GM19328 (cell line): ENCODE results near the gene ASPDH.
"Not testable (repeated sequence)": the region's sequence is repeated elsewhere in the genome, so short reads cannot be mapped to it uniquely, and the experiment has no call there.

Experiments
- ATAC-seq: cut with Tn5 transposase; IDR thresholded peaks from one replicate; pipeline ENCODE4 v1.9.1; 2021; ENCODE audit warnings: mild to moderate bottlenecking, moderate library complexity; ENCODE audit not compliant: unreplicated experiment

The ASPDH gene

DNA sequence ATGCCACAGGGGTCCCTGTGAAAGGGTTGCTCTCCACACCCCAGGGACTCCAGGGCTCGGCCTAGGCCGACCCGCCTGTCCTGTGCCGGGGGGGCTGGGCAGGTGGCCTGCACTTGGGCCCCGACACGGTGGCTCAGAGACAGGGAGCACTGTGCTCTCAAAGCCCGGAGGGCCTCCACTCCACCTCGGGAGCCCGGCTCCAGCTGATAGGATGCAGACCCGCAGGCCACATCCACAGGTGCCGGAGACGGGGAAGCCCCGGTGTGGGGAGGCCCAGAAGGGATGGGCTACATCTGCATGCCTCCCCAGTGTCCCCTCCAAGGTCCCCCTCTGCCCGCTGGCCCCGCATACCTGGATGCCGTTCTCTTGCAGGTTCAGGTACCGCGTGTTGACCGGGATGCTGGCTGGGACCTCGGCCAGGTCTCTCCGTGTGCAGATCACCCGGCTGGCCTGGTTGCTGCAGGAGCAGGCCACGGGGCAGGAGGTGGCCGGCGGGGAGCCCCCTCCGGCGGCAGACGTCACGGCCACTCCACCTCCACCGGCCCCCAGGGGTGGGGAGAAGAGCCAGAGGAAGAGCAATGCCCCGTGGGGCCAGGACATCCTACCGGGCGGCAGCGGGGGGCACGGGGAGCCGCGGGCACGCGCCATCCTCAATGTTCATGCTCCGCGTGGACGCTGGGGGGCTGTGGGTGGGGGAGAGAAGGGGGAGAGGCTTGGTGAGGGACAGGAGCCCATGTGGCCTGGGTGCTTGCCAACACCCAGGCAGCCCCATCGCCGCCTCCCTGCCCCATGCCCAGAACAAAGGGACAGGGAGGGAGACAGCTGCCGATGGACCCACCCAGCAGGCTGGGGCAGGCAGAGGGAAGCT, 34.7 kb upstream of the ASPDH start:
- ATAC-seq: no peak

DNA sequence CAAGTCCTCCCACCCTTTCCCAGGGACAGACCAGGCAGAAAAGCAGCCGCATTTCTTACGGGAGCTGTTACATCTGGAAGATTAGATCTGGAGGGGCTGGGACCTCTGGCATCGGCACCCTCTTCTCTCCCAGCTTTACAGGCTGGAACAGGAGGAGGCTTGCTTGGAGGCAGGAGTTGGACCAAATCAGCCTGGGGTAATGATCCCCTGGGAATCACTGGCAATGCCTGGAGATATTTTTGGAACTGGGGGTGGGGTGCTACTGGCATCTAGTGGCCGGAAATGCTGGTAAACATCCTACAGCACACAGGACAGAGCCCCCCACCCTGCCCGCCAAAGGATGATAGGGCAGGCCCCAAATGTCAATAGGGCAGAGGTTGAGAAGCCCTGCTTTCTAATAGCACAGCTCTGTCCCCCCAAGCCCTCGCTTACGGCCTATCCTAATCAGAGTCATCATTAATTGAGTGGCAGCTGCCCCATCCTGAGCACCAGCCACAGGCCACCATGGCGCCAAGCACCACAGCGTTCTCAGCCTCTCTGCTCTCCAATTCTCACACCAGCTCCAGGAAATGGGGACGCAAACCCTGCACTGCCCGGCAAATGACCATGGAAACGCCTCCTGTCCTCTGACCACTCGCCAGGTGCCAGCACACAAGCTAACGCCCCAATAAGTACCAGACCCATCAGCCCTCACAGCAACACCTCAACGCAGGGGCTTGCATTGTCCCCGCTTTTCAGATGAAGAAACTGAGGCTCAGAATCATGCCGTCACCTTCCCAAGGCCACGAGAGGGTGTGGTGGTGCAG, 33.9 kb upstream of the ASPDH start:
- ATAC-seq: no peak

DNA sequence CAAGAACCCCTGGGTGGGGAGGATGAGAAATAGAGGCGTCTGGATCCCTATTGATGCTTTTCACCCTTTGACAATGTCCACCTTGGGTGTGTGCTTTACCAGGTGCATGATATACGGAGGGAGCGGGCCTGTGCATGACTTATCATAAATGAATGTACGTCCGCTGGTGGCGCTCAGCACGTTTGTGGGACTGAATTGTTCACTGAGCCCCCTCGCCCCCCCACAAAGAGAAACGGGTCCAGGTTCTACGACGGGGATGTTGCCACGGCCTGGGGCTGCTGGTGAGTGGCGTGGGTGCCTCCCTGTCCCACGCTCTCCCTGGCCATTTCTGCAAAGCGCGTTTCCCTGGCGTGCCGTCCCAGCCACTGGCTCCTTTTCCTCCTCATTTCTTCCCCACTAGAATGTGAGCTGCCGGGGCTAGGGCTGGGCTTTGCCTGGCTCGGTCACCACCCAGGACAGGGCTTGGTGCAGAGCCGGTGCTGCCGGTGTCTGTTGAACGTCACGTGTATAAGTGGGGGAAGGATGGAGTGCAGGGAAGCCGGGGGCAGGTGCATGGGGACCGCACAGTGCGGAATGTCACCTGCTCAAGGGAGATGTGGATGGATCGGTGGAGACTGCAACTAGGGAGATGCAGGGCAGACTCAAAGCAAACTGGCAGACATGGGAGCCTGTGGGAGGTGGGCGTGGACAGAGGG, 33.0 kb upstream of the ASPDH start:
- ATAC-seq: no peak

DNA sequence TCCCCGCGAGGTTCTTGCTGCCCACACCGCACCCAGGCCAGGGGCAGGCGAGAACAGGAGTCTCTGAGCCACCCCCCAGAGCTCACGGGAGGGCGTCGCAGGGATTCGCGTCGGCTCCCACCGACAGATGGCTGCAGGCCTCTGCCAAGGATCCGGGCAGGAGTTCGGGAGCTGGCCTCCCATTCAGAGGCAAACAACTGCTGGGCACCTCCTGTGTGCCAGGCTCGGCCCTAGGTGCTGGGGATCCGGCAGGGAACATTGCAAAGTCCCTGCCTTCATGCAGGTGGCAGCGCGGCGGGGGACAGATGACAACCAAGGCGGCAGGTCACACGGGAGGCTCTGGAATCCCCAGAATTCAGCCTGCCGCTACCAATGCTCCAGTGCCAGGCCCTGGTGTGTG, 29.2 kb upstream of the ASPDH start:
- ATAC-seq: no peak

DNA sequence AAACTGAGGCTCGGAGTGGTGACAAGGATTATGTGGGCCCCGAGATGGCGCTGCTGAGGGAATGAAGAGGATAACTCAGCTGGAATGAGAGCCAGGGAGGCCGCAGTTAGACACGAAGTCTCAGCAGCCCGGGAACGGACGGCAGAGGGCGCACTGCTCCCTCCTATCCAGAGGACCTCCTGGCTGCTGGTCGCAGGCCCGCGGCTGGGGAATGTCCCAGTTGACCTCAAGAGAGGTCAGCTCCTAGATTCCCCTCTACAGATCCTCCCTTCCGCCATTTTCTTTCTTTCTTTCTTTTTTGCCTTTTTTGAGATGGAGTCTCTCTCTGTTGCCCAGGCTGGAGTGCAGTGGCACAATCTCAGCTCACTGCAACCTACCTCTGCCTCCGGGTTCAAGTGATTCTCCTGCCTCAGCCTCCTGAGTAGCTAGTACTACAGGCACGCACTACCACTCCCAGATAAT, 24.1 kb upstream of the ASPDH start:
- no peak for ATAC-seq

DNA sequence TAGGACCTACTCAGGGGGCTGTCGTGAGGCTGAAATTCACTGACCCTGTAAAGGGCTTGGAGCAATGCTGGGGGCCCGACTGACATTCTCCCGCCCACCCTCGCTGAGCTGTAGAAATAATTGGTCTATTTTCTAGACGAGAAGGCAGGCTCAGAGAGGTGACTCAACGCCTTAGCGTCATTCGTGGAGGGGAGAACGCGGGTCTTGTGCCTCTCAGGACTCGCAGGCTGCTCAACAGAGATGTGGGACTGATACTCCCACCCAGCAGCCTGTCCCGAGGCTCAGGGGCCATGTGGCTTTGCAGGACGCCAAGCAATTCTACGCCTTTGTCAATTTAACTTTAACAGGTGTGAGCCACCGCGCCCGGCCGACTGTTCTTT, 23.6 kb upstream of the ASPDH start:
- no peak for ATAC-seq

DNA sequence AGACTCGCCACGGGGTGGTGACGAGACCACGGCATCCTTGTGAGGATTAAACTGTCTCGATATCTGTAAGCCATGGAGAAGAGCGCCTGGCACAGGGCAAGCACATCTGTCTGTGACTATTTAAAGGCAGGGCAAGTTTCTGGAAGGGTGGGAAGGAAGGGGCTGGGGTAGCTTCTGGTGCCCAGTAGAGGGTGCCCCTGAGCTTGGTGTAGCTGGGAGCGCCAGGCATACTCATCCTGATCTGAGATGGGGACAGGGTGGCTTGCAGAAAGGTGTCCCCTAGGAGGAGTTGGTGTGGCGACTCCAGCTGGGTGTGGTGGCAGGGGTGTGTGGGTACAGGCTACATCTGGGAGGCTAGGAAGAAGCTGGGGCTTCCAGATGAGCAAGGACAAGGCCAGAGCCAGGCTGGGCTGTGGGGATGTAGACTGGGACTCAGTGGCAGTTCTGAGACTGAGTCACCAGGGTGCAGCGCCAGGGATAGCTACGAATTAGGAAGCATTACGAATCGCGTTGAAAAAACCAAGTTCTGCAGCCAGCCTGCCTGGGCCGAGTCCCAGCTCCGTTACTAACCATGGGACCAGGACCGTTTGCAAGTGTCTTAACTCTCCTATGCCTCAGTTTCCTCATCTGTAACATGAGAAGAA, 23.1 kb upstream of the ASPDH start:
- no peak for ATAC-seq

DNA sequence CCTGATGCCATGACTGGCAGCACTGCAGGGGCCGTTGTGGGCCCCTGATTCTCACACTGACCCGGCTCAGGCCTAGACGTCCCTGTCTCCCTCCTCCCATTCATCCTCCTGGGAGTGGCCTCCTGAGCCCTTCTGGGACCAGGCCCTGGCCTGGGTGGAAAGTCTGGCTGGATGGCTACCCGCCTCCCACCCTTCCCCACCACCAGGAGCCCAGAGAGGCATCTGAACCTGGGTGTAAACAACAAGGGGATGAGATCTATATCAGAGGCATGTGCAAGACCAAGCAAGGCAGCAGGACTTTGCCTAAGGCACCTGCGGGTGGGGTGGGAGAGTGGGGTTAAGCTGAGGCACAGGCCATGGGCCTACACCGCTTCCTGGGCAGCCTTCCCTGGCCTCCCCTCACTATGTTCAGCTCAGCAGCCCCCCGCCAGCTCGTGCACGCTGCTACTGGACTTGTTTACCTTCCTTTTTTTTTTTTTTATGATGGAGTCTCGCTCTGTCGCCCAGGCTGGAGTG, 22.0 kb upstream of the ASPDH start:
- ATAC-seq: no peak

DNA sequence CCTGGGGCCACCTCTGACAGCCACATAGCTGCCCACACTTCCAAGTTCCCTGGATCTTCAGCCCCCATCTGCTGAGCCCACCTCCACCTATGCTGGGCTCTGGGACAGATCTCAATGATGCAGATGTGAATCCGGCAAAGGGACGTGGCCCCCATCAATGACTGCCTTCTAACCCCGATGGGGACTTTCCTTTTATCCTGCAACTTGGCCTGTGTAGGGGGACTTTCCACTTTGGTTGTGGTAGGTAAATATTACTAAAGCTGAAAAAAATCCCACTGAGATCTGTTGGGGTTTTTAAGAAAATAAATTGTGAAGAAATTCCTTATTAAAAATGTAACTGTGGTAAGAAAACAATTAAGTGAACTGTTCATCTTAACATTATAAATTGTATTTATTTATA, 20.8 kb upstream of the ASPDH start:
- ATAC-seq: no peak

DNA sequence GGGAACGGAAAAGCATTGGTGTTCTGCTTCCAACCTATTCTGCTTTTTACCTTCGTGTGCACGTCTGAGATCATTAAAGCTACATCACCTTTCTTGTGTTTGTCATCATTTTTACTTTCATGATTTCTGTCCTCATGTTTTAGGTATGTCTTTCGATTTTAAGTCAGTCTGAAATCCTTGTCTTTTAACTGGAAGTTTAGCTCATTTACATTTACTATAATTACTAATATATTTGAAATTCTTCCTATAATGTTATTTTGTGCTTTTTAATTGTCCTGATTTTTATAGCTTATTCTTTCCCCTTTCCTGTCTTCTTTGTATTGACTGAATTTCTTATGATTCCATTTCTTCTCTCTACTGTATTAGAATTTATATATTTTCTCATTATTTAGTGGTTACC, 19.2 kb upstream of the ASPDH start:
- ATAC-seq: no peak

DNA sequence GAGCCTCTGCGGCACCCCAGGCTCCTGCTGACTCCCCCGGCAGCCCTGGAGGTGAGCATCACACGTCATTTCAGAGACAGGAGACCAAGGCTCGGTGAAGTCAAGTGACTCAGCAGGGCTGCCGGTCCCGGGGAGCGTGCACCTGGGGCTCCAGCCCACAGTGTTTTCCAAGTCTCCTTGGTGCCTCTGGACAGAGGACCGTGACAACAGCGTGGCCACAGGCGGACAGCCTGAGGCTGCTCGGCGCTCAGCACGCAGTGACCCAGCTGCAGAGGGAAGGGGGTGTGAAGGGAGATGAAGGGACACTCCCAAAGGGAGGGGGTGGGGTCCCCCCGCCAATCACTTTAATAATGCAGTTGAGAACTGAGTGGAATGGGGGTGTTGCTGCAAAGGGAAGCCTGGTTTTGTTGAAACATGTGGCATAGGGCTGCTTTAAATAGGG, 17.5 kb upstream of the ASPDH start:
- no peak for ATAC-seq

DNA sequence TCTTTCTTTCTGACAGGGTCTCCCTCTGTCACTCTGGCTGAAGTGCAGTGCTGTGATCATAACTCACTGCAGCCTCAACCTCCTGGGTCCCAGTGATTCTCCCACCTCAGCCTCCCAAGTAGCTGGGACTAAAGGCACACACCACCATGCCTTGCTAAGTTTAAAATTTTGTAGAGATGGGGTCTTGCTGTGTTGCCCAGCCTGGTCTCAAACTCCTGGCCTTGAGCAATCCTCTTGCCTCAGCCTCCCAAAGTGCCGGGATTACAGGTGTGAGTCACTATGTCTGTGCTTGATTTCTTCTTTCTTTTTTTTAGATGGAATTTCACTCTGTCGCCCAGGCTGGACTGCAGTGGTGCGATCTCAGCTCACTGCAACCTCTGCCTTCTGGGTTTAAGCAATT, 14.3 kb upstream of the ASPDH start:
- not testable (repeated sequence) for ATAC-seq

DNA sequence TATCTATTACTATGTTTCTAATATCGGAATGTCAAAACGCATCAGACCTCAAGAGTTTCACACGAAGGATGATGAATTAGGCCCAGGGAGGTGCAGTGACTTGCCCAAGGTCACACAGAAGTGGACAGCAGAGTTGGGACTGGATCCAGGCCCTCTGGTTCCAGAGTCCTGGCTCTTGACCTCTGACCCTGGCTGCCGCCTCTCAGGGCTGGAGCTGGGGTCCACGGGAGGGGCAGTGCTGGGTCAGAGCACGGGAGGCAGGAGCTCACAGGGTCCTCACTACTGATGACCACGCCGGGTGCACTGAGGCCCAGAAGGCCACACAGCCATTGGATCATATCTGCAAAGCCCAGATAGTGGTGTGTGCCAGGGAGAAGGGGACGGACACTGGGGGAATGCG, 9.2 kb upstream of the ASPDH start:
- ATAC-seq: no peak

DNA sequence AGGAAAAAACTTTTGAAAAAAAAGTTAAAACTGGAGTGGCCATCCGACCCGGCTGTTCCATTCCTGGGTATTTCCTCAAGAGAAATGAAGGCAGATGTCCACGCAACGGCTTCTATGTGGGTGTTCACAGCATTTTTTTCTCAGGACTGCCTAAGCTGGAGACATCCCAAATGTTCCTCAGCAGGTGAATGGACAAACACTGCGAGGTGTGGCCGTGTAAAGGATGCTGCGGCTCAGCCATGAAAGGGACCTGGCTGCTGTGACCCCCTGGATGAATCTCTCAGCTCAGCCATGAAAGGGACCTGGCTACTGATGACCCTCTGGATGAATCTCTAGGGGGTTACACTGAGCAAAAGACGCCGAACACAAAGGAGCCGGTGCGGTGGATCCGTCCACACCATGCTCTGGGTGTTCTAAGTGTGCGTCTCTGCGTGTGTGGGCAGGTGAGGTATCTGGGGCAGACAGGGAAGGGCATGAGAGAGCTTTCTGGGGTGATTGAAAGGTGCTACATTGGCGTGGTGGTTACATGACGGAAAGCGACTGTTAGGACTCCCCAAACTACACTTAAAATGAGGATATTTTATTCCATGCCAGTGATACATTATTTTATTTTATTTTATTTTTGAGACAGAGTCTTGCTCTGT, 7.2 kb upstream of the ASPDH start:
- ATAC-seq: no peak

DNA sequence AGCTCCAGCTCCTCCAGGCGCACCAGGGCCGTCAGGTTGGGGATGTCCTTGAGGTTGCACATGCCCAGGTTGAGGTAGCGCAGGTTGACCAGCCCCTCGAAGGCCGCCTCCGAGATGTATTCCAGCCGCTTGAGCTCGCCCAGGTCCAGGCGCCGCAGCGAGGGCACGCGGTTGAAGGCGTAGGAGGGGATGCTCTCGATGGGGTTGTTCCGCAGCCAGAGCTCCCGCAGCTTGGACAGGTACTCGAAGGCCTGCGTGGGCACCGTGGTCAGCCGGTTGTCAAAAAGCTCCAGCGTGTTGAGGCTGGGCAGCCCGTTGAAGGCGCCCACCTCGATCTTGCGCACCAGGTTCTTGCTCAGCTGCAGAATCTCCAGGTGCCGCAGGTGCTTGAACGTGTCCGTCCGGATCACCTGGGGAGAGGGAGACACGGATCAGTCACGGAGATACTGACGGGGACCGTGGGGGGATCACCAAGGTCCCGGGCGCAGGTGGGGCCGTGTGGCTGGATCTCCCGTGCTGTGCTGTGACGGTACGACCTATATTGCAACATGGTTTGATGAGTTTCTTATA, 5.4 kb upstream of the ASPDH start:
- no peak for ATAC-seq

DNA sequence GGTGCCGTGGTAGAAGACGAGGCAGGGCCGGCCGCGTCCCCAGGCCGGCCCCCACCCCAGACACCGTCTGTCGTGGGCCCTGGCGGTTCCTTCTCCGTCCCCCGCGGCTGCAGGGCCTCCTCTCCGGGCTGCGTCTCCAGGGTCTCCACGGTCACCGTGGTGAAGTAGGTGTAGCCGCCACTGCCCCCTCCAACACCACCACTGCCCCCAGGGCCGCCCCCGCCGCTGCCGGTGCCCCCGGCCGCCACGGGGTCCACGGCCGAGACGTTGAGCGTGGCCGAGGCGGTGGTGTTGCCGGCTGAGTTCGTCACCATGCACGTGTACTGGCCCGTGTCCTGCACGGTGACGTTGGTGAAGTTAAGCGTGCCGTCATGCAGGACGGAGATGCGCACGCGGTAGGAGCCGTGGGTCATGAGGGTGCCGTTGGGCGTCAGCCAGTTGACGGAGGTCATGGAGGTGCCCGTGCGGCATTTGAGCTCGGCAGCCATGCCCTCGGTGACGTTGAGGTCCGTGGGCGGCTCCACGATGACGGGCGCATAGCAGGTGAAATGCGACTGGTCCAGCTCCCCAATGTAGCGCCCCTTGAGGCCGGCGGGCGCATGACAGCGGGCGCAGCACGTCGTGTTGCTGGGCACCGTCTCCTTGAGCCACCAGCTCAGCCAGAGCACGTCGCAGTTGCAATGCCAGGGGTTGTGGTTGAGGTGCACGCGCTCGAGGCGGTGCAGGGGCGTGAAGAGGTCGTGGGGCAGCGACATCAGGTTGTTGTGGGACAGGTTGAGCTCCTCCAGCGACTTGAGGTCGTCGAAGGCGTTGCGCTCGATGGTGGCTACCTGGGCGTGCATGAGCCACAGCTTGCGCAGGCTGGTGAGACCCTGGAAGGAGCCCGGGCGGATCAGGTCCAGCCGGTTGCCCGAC, 4.6 kb upstream of the ASPDH start:
- no peak for ATAC-seq

DNA sequence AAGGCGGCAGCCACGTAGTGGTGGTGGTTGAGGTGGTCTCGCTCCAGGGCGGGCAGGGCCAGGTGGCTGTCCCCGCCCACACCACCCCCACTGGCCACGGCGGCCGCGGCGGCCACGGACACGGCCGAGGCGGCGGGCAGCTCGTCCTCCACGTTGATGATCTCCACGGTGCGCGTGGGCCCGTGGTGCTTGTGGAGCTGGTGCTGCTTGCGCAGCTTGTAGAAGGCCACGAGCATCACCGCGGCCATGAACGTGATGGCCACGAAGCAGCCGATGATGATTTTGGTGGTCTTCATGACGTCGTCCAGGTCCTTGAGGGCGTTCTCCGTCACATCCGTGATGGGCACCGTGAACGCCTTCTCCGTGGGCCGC, 4.0 kb upstream of the ASPDH start:
- no peak for ATAC-seq

DNA sequence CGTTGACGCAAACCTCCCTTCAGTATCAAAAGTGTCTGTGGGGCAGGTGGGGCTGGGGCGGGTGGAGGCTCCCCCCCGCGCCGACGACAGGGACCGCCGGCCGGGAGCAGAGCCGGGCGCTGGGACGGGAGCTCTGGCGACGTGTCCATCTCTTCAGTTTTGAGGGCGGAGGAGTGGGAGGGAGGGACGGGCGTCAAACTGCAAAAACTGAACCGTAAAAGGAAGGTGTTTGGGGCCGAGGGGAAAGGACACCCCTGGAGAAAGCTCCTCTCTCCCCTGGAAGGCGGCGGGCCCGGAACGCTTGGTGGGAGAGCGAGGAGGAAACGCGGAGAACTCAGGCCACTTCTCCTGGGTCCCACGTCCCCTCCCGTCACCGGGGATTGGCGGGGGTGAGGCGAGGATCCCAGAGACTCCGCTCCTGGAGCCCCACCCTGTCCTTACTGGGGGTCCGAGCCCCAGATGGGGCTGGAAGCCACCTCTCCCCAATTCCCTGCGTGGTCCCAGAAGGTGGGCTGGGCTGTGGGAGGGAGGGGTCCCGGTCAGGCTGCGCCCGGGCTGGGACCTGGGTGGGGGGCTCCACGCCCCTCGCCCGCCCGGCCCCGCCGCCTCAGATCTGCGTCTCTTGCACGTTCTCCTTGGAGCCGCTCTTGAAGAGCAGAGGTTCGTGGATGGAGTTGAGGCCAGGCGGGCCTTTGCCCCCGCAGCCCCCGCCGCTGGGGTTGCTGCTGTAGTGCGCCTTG, 3.4 kb upstream of the ASPDH start:
- no peak for ATAC-seq
